Transverse colon (tissue), 4 donors: ENCODE measurements around the gene EHD4. TPM values are rescaled to one million over a fixed set of nuclear protein-coding genes. Genes with fewer than 3 reads are reported as not detected.

Experiments
- DNase-seq: peaks from one replicate; pipeline ENCODE4 v3.0.0-alpha.2; 2019
- H3K27ac ChIP-seq, 4 donors: fragments of 200-600 bp; sonication (generic); 2 replicates each; pipeline ENCODE4 v1.5.1; 2016 to 2018; ENCODE audit warnings: inconsistent platforms in 4 of 4
- H3K27me3 ChIP-seq: fragments of 200-600 bp; sonication (generic); 2 replicates; pipeline ENCODE4 v1.5.1; 2017; ENCODE audit warnings: inconsistent platforms
- H3K36me3 ChIP-seq, 4 donors: fragments of 200-600 bp; sonication (generic); 2 replicates each; pipeline ENCODE4 v1.5.1; 2017 to 2019; ENCODE audit warnings: inconsistent platforms in 4 of 4
- H3K4me1 ChIP-seq, 4 donors: fragments of 200-600 bp; sonication (generic); 2 replicates each; pipeline ENCODE4 v1.5.1; 2017 to 2020; ENCODE audit warnings: inconsistent platforms in 4 of 4
- H3K4me3 ChIP-seq, 4 donors: fragments of 200-600 bp; sonication (generic); 1 replicate in 1 of 4; 2 replicates in 3 of 4; pipeline versions ENCODE4 v1.5.1 to v1.6.1; 2017 to 2019; ENCODE audit warnings: inconsistent platforms in 4 of 4
- H3K9me3 ChIP-seq, 2 donors: fragments of 200-600 bp; sonication (generic); 2 replicates each; pipeline ENCODE4 v1.5.1; 2017 to 2019; ENCODE audit warnings: inconsistent platforms in 2 of 2
- CTCF ChIP-seq, 5 experiments: fragments of 200-600 bp in 3 of 5; fragments of 450-650 bp in 2 of 5; sonication (generic) in 3 of 5; IDR thresholded peaks; 1 replicate in 2 of 5; 2 replicates in 3 of 5; pipeline ENCODE4 v1.5.1; 2016 to 2017; ENCODE audit warnings: antibody characterized with exemption in 5 of 5, inconsistent platforms in 3 of 5, mild to moderate bottlenecking in 2 of 5, moderate library complexity in 1 of 5
- EP300 ChIP-seq: sonication (generic); formaldehyde crosslinking; IDR thresholded peaks from one replicate; pipeline ENCODE4 v1.6.1; 2017; ENCODE audit warnings: antibody characterized with exemption, low read depth
- POLR2A ChIP-seq: fragments of 450-650 bp; IDR thresholded peaks from one replicate; pipeline ENCODE4 v1.6.1; 2016; ENCODE audit warnings: antibody characterized with exemption, mild to moderate bottlenecking, moderate library complexity
- POLR2AphosphoS5 ChIP-seq, 3 donors: sonication (generic); formaldehyde crosslinking; IDR thresholded peaks; one replicate each; pipeline ENCODE4 v1.6.1; 2016; ENCODE audit warnings: antibody characterized with exemption in 3 of 3
- WGBS, 2 donors: methylation state at CpG; one replicate each; pipeline ENCODE4 v1.1.5; 2018; ENCODE audit warnings: low coverage in 1 of 2; 5-methylcytosine and 5-hydroxymethylcytosine counted together
- in situ Hi-C, 4 donors: fragments of 200-750 bp; cut with MboI; loops; one replicate each; pipeline versions ENCODE4 v1.15.0 to v1.15.1; 2017; ENCODE audit warnings: low sequenced_read_pairs in 3 of 4, low pct_ligation_motif_present in 1 of 4, low pct_unique_long_range_greater_than_20kb in 1 of 4
- intact Hi-C: fragments of 100-400 bp; cut with DNase I; formaldehyde crosslinking; loops from one replicate; pipeline ENCODE4 v1.15.1; 2023; ENCODE audit warnings: low total_unique reads
- small RNA-seq, 4 donors: library from RNA; depleted of rRNA; stranded (forward); fragments of <200 nt; gene quantifications; one replicate each; pipeline ENCODE3, GENCODE V24; 2016
- total RNA-seq, 4 donors: library from RNA; depleted of rRNA; stranded (reverse); fragments of >200 nt; gene quantifications; one replicate each; pipeline ENCODE4 v1.1.0, GENCODE V29; 2016

EHD4 gene
- total RNA-seq, 4 donors from 2014 or later: 16.9 to 55.4 (median 35.5) TPM

- Histone ChIP-seq H3K4me1 (no peaks in the 10 kb centered on the region), H3K4me3 (no peak overlapping the region), H3K27me3 (peaks cover 21% of the 10 kb centered on the region), H3K9me3 (no peaks in the 10 kb centered on the region), H3K36me3 (peaks cover 0 to 21% (median 8%) of the 10 kb centered on the region in 4 donors), H3K27ac (no peak overlapping the region)
- in situ Hi-C loops: no loop called here
- DNase-seq: no peak
- TF ChIP-seq POLR2AphosphoS5 (IDR thresholded peaks at IDR 0.05) (no peak), EP300 (no peak), POLR2A (no peak), CTCF (IDR thresholded peaks at IDR 0.05) (no peak)
- intact Hi-C loops: no loop called here
- 76% methylated on average over 6 of the region's 6 CpGs; no CpG with 5 or more reads in 1 of the 2 donors for WGBS, 2 donors
Measured at GRCh38 chr15:41849204-41849603, 123.2 kb downstream of the EHD4 start.

- WGBS, 2 donors: 60 to 81% methylated on average over 1 to 10 of the region's 10 CpGs
- no peak for DNase-seq
- Histone ChIP-seq H3K27ac (no peak overlapping the region), H3K27me3 (peaks cover 15% of the 10 kb centered on the region), H3K4me1 (no peaks in the 10 kb centered on the region), H3K4me3 (no peak overlapping the region), H3K36me3 (peaks cover 0 to 21% (median 8%) of the 10 kb centered on the region in 4 donors), H3K9me3 (no peaks in the 10 kb centered on the region)
- TF ChIP-seq CTCF (IDR thresholded peaks at IDR 0.05) (no peak), POLR2A (no peak), POLR2AphosphoS5 (IDR thresholded peaks at IDR 0.05) (no peak), EP300 (no peak)
- in situ Hi-C loops: no loop called here
- intact Hi-C loops: no loop called here
Measured at GRCh38 chr15:41848631-41849030, 123.7 kb downstream of the EHD4 start.

GRCh38 chr15:41847981-41848380, 124.4 kb downstream of the EHD4 start:
- no peaks in the 10 kb centered on the region for H3K9me3 ChIP-seq
- H3K4me1 ChIP-seq: no peaks in the 10 kb centered on the region
- no peak for DNase-seq
- in situ Hi-C loops: no loop called here
- intact Hi-C loops: no loop called here
- TF ChIP-seq POLR2A: no peak
- WGBS, 2 donors: 97 to 100% methylated on average over 3 to 8 of the region's 9 CpGs
- H3K27me3 ChIP-seq: peaks cover 14% of the 10 kb centered on the region
- no peak overlapping the region for H3K27ac ChIP-seq
- H3K36me3 ChIP-seq: peaks cover 0 to 21% (median 8%) of the 10 kb centered on the region in 4 donors
- H3K4me3 ChIP-seq: no peak overlapping the region

GRCh38 chr15:41847206-41847605, 125.2 kb downstream of the EHD4 start:
- 91% methylated on average over 12 of the region's 14 CpGs; no CpG with 5 or more reads in 1 of the 2 donors for WGBS, 2 donors
- Histone ChIP-seq H3K4me3 (no peak overlapping the region), H3K9me3 (no peaks in the 10 kb centered on the region), H3K27ac (no peak overlapping the region), H3K36me3 (peaks cover 0 to 21% (median 8%) of the 10 kb centered on the region in 4 donors), H3K4me1 (no peaks in the 10 kb centered on the region), H3K27me3 (peaks cover 8% of the 10 kb centered on the region)
- intact Hi-C loops (no loop called here), in situ Hi-C loops (no loop called here)
- TF ChIP-seq CTCF (IDR thresholded peaks at IDR 0.05): no peak
- TF ChIP-seq POLR2AphosphoS5 (IDR thresholded peaks at IDR 0.05): no peak
- no peak for TF ChIP-seq POLR2A
- TF ChIP-seq EP300: no peak
- no peak for DNase-seq

Small RNAs within 50 kb of the gene (small RNA-seq; reads per million reads assigned to genes)
- gene MIR4310 (0 reads per million in 4 donors), gene RNA5SP393 (0 reads per million in 4 donors)

Other genes starting within 250 kb of the EHD4 start
- 10 to 100 TPM; 16.0 to 36.4 (median 16.8) TPM for gene MAPKBP1, start 198.1 kb downstream of the EHD4 start, total RNA-seq
- 10 to 100 TPM in 2 of 4 donors, 1 to 10 TPM in 2; 1.9 to 10.9 (median 7.6) TPM for gene JMJD7, start 144.5 kb downstream of the EHD4 start, total RNA-seq
- 1 to 10 TPM in 3 of 4 donors, not detected in 1; 1.6 to 5.2 (median 3.5) TPM for gene PLA2G4B, start 133.7 kb downstream of the EHD4 start, total RNA-seq
- gene SPTBN5, start 78.5 kb downstream of the EHD4 start, total RNA-seq: 1 to 10 TPM in 2 of 4 donors, under 1 TPM in 2; 0.16 to 8.0 (median 1.1) TPM
- gene PLA2G4E, start 48.5 kb upstream of the EHD4 start, total RNA-seq: under 1 TPM in 1 of 4 donors, not detected in 3; 0.32 TPM
- gene PLA2G4D, start 122.0 kb upstream of the EHD4 start, total RNA-seq: under 1 TPM in 1 of 4 donors, not detected in 3; 0.16 TPM
- gene PLA2G4F, start 184.1 kb upstream of the EHD4 start, total RNA-seq: 100 to 1,000 TPM in 1 of 4 donors, 10 to 100 TPM in 3; 25.1 to 135 (median 78.0) TPM
- gene VPS39, start 235.7 kb upstream of the EHD4 start, total RNA-seq: 100 to 1,000 TPM; 105 to 354 (median 153) TPM